ENCODE measurements around the gene CHERP.

Gene CHERP

DNA sequence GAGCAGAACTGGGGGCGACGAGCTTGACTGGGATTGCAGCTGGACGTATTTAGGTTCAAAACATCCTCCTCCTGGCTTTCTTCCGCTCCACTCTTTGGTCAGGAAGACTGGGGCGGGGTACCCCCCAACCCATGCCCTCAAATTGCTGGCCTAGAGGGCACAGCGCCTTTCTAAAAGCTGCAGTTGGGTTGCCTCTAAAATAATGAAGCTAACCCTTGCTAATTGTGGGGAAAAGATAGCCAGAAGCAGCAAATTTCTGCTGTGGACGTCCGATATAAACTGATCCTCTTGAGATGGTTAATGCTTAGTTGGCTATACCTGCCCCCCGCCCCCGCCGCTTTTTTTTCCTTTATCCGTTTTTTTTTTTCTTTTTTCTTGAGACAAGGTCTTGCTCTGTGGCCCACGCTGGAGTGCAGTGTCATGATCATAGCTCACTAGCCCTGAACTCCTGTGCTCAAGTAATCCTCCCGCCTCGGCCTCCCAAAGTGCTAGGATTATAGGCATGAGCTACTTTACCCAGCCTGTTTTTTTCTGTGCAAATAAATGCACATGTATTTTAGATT, 754 bp upstream of the CHERP start:
- no peak for DNase-seq (ENCODE audit: low read depth)

DNA sequence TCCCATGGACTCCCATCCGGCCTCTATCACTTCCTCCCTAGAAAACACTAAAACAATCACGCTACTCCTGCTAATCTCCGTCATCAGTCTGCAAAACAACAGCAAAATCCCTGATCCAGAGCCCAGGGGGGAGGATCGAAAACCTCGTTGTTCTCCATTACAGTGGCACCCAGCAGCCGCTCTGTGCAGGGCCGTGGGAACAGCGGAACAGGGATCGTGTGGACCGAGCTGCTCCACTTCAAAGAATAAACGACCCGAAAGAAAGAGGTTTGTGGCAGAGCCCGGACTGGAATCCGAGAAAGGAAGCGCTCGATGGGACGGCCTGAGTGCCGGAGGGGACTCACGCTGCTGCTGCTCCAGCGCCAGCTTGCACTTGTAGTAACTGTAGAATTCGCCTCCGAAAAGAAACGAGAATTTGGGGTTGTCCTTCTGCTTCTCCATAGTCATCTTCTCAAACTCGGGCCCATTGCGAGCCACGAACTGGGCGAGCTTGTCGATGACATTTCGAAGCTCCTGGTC, 652 bp downstream of the CHERP start:
- no peak for DNase-seq (ENCODE audit: low read depth)

- DNase-seq (ENCODE audit: low read depth): no peak
Measured at GRCh38 chr19:16540948-16541347, 1.3 kb downstream of the CHERP start.

GRCh38 chr19:16537111-16537510, 5.1 kb downstream of the CHERP start:
- no peak for DNase-seq (ENCODE audit: low read depth)

DNA sequence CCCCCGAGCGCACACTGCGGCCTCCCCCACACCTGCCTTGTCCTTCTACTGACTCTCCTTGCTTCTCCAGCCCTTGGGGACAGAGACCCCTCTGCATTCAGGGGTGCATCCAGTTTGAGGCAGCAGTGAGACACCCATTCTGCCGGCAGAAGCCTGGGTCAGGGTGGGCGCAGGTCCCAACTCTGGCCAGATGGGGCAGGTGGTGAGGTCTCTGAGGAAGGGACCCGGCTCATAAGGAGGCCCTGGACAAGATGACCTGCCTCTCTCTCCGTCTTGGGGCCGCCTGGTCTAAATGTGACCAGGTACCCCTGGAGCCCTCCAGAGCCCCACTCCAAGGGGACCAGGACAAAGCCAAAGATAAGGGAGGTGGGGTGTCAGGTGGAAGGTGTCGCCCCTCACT, 6.1 kb downstream of the CHERP start:
- DNase-seq (ENCODE audit: low read depth): no peak

DNA sequence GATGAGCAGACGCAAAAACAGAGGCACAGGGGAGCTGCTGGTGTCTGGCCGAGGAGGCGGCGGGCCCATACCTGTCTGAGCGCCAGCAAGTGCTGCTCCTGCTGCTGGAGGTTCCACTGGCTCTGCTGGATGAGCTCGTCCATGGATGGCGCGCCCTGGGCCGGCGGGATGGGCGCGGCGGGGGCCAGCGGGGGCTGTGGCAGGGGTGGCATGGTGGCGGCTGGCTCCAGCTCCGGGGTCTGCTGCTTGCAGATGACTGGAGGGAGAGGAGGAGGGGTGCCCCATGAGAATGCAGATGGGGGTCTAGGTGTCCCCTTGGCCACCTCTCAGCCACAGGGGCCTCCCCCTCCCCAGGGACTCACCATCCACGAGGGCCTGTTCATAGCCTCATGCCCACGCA, 6.9 kb downstream of the CHERP start:
- DNase-seq (ENCODE audit: low read depth): no peak

DNA sequence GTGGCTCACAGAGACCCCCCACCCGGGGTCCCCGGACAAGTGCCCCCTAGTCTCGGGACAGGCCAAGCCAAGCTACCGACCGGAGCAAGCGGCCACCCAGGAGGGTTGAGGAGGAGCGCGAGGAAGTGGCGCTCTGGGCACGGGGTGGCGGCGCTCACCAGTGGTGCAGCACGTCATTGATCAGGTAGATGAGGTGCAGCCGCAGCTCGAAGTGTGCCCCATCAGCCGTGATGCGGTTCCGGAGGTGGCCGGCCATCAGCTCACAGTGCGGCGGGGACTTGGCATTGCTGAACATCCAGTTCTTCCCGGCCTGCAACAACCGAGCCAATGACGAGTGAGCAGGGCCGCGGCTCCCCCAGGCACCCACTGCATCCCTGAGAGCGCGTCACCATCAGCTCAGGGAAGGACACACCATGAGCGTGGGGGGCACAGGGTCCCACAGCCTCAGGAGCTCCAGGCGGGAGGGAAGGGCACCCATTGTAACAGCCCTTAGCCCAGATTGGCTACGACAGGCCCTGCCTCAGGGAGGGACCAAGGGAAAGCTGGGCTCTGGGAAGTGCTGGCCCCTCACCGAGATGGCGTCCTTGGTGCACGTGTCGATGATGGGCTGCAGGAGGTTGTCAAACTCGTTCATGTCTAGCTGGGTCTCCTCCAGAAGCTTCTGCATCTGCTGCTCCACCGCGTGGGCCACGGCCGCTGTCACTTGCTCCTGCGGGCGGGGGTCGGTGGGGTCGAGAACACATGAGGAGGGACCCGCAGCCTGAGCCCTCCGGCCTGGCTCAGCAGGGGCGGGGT, 9.6 kb downstream of the CHERP start:
- DNase-seq (ENCODE audit: low read depth): no peak

- no peak for DNase-seq (ENCODE audit: low read depth)
Measured at GRCh38 chr19:16531380-16531669, 10.9 kb downstream of the CHERP start.

GRCh38 chr19:16530540-16531379, 11.5 kb downstream of the CHERP start:
- DNase-seq (ENCODE audit: low read depth): no peak

- DNase-seq (ENCODE audit: low read depth): no peak
Measured at GRCh38 chr19:16529466-16530144, 12.6 kb downstream of the CHERP start.

DNA sequence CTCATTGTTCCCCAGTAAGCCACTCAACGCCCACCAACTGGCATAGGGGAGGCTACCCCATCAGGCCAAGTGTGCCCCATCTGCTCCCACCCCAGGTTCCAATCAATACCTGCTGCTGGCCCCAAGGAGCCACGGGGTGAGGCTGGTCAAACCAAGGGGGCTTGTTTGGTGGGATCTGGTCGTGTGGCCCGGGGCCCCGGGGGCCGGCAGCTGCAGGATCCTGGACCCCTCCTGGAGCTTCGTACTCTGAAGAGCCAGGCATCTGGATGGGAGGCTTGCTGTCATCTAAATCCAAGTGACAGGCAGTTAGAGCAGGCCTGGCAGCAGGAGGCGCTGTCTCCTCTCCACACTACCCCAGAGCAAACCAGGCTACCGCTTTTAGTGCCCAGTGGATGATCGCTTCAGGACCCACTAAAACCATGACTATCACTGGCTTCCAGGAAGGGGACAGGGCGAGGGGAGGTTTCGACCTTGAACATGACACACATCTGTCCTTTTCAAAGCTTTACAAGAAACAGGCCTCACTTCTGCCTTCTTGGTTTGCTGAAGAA, 14.2 kb downstream of the CHERP start:
- no peak for DNase-seq (ENCODE audit: low read depth)

DNA sequence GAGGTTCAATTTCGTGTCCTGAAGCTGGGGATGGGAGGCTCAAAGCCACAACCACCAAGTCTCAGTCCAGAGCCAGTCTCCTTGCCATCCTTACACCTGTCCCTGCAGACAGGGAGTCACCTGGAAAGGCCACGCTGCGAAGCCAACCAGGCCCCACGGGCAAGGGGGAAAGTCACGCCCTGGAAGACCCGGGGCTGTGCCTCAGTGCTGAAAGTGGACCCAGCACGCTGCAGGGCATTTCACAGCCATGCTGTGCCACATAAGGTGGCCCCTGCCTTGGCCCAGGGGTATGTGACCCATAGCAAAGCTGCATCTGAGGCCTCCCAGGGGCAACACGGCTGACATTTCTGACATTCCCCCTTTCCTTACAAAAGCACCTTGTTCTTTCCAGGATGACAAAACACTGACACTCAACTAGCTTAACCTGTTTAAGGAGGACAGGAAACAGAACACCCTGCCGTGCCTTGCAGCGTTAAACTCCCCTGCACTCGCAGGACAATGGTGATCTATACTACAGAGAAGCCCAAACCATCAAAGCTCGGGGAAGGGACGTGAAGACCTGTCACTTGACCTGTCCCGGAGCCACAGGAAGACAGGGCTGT, 14.8 kb downstream of the CHERP start:
- DNase-seq (ENCODE audit: low read depth): no peak

- DNase-seq (ENCODE audit: low read depth): no peak
Measured at GRCh38 chr19:16525751-16526481, 16.3 kb downstream of the CHERP start.

- DNase-seq (ENCODE audit: low read depth): no peak
Measured at GRCh38 chr19:16524991-16525734, 17.1 kb downstream of the CHERP start.

DNA sequence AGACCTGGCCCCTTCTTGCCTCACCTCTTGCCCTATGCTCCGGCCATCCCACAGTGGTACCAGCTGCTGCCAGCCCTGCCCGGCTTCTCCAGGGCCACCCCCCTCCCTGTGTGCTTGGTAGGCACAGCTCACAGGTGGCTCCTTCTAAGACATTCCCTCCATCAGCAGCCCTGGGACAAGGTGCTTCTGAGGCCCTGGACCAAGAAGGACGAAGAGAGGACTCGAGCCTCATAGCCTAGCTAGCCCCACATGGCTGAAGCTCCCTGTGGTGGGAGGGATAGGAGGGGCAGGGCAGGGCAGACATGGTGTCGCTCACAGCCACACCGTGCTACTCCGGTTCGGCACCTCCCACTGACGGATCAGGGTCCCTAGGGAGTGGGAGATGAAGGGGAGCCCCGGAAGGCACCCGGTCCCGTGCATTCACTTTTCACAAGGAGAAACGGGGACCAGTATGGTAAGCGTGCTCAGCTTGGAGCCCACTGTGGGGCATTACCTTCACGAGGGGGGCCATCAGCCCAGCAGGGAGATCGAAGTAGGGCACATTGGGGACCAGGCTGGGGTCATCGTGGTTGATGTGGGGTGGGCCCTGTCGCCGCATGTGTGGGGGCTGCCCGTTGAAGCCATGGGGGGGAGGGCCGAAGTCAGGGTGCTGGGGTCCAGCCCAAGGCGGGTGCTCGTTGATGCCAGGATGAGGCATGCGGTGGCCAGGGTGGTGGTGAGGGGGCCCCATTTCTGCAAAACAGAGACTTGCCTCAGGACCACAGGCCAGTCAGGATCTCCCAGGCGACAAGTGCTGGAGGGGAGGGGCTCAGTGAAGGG, 19.5 kb downstream of the CHERP start:
- no peak for DNase-seq (ENCODE audit: low read depth)

- DNase-seq (ENCODE audit: low read depth): no peak
Measured at GRCh38 chr19:16521715-16522289, 20.4 kb downstream of the CHERP start.

- DNase-seq (ENCODE audit: low read depth): no peak
Measured at GRCh38 chr19:16520986-16521624, 21.1 kb downstream of the CHERP start.

All from stromal cell of bone marrow (primary cell).